Measurements from ENCODE around the gene MUC16.
"Not testable (repeated sequence)": the region's sequence is repeated elsewhere in the genome, so short reads cannot be mapped to it uniquely, and the experiment has no call there.

The MUC16 gene

GRCh38 chr19:9009935-9010651 lies at the start of gene MUC16:
Gene MUC16, minus strand, starts transcription at chr19:9010409.
- no peak for DNase-seq

GRCh38 chr19:9058905-9059667 lies 48.9 kb upstream of the MUC16 start:
- DNase-seq: no peak

GRCh38 chr19:9057505-9058258 lies 47.5 kb upstream of the MUC16 start:
- DNase-seq: no peak

- DNase-seq: not testable (repeated sequence)
These were observed 45.9 kb upstream of the MUC16 start for GRCh38 chr19:9056131-9056530.

- no peak for DNase-seq
These were observed 44.6 kb upstream of the MUC16 start for GRCh38 chr19:9054765-9055164.

- no peak for DNase-seq
These were observed 44.0 kb upstream of the MUC16 start for GRCh38 chr19:9054207-9054606.

- DNase-seq: not testable (repeated sequence)
These were observed 43.5 kb upstream of the MUC16 start for GRCh38 chr19:9053674-9054073.

DNA sequence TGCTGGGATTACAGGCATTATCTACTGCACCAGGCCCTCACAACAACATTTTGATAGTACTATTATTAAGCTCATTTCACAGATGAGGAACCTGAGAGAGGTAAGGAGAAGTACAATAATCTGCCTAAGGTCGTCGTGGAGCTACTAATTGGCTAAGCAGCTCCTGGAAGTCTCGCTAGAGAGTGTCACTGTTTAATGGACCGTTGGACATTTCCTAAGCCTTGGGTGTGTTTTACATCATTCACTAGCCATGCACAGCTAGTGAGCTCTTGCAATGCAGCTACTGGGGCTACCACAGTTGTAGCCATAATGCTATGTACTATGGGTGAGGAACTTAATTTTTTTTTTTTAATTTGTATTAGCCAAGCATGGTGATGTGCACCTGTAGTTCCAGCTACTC lies 42.7 kb upstream of the MUC16 start:
- DNase-seq: no peak

DNA sequence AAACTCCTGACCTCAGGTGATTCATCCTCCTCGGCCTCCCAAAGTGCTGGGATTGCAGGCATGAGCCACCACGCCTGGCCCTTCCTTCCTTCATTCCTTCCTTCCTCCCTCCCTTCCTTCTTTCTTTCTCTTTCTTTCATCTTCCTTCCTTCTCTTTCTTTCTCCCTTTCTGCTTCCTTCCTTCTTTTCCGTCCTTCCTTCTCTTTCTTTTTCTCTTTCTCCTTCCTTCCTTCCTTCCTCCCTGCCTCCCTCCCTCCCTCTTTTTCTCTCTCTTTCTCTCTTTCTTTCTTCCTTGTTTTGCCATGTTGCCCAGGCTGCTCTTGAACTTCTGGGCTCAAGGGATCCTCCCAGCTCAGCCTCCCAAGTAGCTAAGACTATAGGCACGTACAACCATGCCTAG lies 36.5 kb upstream of the MUC16 start:
- no peak for DNase-seq

DNA sequence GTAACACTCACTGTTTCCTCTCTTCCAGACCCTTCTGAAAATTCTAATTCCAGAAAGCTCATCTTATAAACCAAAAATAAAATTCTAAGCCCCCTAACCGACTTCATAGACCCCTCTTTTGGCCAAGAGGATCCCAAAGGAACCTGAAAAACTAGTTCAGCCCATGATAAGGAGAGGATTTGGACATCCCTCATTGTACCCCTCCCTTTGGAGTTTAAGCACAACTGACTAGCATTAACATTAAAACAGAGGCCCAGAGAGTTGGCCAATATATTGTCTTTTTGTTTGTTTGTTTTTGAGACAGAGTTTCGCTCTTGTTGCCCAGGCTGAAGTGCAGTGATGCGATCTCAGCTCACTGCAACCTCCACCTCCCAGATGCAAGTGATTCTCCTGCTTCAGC lies 34.2 kb upstream of the MUC16 start:
- no peak for DNase-seq

DNA sequence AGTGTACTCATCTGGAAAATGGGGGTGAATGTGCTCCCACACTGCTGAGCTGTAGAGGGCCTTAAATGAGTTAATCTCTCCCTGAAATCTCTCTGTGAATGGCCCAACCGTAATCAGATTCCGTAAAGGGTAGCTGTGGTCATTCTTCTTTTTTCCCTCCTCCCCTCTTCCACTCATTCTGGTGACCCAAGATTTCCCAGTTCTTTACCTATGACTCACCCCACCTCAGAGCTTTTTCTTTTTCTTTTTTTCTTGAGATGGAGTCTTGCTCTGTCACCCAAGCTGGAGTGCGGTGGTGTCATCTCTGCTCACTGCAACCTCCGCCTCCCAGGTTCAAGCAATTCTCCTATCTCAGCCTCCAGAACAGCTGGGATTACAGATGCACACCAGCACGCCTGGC lies 33.3 kb upstream of the MUC16 start:
- no peak for DNase-seq

- DNase-seq: no peak
These were observed 30.8 kb upstream of the MUC16 start for GRCh38 chr19:9041023-9041422.

DNA sequence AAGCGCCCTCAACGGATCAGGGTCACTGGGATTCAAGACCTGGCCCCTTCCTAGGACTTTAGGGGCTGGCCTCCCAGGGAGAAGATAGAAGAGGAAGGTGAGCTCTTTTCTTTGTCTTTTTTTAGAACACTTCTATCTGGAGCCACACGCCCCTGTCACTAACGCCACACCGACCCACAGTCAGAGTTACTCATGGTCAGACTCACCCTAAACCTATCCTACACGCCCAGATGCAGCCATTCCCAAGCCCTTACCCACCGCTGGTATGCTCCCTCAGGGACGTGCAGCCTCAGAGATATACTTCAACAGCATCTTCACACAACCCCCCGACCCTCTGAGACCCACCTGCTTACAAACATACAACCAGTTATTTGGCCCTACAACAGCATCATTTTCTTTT lies 29.9 kb upstream of the MUC16 start:
- no peak for DNase-seq

DNA sequence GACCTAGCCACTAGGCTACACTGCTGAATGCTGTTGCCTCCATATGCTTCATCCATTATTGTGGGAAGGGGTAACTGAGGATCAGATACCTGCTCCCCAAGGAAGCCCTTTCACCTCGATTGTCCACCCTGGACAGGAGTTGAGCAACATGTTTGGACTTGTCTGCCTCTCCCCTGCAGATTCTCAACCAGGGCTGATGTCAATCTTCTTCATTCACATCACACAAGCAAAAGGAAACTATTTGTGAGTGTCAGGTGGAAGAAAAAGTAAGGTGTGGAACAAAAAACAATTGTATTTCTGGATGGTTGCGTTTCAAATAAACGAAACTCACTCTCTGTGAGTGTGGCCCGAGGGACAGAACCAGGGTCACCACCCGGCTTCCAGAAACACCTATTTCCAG lies 29.5 kb upstream of the MUC16 start:
- DNase-seq: no peak

- no peak for DNase-seq
These were observed 27.3 kb upstream of the MUC16 start for GRCh38 chr19:9037400-9038062.

GRCh38 chr19:9032136-9032631 lies 22.0 kb upstream of the MUC16 start:
- peak; percentile 96 for DNase-seq

- DNase-seq: no peak
These were observed 8.1 kb upstream of the MUC16 start for GRCh38 chr19:9018163-9018875.

DNA sequence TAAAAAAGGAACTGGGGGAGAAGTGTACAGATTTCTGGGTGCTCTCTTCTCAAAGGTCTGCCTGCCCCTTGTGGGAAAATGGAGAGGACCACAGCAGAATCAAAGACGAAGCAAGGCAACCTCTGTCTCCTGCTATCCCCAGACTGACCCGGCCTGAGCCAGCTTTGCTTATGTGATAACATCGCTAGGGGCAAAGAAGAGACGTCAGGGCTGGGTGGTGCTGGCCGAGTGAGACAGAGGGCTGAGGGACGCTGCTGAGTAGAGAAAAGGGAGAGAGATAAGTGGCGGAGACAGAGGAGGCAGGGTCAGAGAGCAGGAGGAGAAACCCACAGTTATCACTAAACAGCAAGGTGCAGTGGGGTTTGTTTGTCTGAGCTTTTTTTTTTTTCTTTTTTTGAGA lies 4.6 kb upstream of the MUC16 start:
- no peak for DNase-seq

DNA sequence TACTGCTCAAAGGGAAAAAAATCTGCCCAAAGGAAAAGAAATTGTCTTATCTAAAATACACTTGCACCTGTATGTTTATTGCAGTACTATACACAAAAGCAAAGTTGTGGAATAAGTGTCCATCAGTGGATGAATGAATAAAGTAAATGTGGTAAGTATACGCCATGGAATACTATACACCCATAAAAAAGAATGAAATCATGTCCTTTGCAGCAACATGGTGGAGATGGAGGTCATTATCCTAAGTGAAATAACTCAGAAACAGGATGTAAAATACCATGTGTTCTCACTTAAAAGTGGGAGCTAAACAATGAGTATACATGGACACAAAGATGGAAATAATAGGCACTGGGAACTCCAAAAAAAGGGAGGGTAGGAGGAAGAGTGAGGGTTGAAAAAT lies 3.8 kb upstream of the MUC16 start:
- DNase-seq: no peak

DNA sequence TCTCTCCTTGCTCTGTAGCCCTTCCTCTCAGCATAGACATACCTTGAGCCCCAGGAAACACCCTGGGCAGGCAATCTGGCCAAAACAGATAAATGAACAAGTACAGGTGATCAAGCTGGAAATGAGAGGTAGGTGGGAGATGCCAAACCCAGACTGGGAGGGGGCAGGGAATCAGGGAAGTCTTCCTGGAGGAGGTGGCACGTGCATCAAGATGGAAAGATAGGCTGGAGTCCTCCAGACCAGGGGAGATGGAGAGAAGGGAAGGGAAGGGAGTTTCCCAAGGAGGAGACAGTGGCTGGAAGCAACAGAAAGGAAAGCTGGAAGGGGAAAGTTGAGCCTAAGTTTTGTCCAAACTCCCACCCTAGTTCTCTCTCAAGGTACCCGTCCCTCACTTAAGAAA lies 1.7 kb upstream of the MUC16 start:
- DNase-seq: no peak

GRCh38 chr19:9010693-9011092 lies 484 bp upstream of the MUC16 start:
- no peak for DNase-seq

- no peak for DNase-seq
These were observed 778 bp downstream of the MUC16 start for GRCh38 chr19:9009431-9009830.
